ENCODE measurements around the gene SLC9B2.
A peak's percentile ranks its signal among the peaks of the same experiment; 100 is the strongest.

SLC9B2 gene

DNA sequence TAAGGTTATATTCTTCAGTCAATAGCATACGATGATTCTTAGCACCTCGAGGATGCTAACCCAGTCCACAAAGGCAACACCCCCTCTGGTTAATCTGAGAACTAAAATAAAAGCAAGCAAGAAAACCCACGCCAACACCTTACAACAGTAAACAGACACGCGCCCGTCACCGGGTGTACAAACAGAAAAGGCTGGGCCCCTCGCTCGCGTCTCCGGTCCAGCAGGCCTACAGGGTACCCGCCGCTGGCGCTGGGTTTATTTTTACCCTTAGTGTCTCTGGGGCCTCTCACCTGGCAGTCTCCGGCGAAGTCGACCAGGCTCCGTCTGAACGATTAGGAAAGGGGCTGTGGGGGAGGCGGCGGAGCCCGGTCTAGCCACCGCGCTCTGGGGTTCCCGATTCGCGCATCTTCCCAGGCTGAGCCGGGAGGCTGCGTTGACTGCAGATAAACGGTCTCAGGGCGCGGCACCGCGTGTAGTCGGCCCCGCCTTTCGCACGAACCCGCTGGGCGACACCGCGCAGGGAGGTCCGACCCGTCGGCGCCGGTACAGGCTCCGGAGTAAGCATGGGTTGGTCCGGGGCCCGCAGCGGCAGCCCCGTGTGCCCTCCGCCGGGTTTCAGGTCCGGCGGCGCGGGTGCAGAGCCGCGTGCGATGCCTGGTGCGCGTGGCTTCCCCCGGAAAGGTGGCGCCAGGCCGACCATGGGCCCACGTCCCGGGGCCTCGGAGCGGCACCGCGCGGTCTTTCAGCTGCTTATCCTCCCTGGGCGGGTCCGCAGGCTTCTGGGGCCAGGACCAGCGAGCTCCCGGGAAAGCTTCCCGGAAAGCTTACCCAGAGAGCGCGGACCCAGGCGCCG is 441 bp downstream of the SLC9B2 start:
- FAIRE-seq (no peak), DNase-seq (ENCODE audit: low spot score) (no peak)

DNA sequence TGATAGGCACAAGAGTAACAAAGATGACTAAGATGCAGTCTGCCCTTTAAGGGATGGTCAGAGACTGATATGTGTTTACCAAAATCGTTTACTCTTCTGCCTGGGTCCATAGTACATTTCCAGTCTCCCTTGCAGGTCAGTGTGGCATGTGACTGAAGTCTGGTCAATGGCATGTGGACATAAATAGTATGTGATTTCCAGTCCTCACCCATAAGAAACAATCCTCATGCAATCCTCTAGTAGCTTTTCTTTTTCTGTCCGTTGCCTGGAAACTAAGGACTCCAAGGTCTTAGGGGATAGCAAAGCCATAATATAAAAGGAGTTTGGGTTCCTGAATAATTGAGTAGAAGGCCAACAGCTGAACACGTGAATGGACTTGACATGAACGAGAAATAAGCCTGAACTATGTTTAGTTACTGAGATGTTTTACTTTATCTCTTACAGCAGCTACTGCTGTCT is 1.1 kb downstream of the SLC9B2 start:
- DNase-seq (ENCODE audit: low spot score) = no peak
- no peak for FAIRE-seq

DNA sequence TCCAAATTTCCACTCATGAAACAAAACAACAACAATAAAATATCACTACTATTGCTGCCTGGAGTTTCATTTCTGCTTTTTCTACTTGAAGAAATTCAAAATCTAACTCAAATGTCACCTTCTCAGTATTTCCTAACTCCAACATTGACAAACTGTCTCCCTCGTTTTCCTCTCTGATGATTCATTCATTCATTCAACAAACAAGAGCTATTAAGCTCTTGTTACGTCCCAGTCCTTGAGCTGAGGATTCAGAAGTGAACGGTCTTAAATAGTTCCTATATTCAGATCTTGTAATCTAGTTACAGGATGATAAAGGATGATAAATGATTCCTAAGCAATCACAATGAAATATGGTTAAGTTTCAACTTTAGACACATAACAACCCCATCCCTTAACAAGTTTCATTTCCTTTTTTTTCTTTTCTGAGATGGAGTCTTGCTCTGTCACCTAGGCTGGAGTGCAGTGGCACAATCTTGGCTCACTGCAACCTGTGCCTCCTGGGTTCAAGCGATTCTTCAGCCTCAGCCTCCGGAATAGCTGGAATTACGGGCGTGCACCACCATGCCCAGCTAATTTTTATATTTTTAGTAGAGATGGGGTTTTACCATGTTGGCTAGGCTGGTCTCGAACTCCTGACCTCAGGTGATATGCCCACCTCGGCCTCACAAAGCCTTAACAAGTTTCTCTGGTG is 1.7 kb downstream of the SLC9B2 start:
- FAIRE-seq (no peak), DNase-seq (ENCODE audit: low spot score) (no peak)

DNA sequence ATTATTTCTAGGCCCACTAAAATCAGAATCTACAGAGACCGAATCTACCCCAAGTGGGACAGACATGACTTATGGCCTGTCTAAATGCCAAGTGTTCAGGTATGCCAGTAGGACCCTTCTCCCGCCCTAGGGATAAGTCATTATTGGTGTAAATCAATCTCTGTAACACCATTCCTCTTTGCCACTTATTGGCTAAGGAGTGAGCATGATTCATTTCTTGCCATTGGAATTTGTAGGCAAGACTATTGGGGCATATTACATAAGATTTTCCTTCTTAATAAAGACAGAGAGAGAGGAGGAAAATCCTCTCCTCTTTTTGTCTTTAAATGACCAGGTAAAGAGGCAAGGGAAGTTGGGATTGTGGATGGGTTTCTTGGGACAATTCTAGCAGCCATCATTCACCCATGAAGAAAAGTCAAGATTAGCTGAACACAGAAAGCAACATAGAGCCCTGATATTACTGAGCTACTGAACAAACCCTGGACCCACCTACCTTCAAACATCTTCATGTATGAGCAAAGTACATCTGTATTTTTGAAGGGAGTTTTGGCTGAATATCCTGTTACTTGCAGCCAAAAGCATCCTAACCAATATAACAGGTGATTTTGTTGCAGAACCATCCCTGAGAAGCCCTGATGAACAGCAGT is 2.6 kb downstream of the SLC9B2 start:
- no peak for FAIRE-seq
- no peak for DNase-seq (ENCODE audit: low spot score)

DNA sequence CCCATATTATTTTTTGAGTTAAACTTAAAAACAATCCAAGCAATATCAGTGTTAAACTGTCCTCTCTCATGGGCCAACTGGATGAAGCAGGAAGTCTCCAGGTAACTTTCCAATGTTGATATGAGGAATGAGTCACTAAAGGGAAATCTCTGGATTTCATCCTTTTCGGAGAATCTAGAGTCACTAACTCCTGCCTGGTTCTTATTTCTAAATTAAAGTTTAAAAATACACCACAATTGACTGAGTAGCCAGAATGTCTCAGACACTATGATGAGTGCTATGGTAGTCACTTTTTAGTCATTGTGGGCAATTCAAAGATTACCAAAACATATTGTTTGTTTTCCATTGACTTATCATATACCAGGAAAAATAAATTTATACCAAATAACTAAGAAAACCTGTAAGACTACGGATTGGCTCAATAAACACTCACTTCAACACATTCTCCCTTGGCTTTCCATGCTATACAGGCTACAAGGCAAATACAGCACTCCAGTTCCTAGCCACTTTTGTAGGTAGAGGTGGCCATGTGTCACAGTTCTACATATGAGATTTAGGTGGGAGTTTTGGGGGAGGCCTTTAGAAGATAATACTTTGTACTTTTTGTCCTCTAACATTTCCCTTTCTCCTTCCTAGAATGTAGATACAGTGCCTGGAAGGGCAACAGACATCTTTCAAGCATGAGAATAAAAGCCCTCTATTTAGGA is 8.6 kb downstream of the SLC9B2 start:
- no peak for FAIRE-seq
- DNase-seq (ENCODE audit: low spot score) = peak; percentile 13

DNA sequence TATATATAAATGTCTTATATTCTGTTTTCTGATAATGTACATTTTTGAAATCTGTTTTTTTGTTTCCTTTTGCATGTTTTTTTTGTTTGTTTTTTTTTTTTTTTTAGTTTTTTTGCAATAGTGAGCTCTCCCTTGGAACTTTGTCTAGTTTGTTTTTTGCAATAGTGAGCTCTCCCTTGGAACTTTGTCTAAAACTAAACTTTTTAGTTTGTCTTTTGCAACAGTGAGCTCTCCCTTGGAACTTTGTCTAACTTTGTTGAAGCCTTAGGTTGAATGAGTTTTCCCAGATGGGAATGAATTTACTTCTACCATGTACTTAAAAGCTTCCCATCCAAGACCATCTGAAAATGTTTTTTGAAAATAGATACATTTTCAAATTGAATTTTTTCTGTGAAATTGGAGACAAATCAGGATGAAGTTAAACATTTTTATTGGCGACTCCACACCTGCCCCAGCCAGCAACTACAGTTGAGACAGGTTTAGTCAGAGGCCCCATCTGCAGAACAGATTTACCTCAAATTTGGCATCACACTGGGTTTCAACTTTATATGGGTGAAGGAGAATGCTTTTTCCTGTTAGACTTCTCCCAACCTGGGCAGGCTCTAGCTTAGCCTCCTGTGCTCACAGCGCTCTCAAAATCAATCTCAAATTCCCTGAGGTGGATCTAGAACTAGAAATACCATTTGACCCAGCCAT is 16.0 kb downstream of the SLC9B2 start:
- no peak for DNase-seq (ENCODE audit: low spot score)
- no peak for FAIRE-seq

DNA sequence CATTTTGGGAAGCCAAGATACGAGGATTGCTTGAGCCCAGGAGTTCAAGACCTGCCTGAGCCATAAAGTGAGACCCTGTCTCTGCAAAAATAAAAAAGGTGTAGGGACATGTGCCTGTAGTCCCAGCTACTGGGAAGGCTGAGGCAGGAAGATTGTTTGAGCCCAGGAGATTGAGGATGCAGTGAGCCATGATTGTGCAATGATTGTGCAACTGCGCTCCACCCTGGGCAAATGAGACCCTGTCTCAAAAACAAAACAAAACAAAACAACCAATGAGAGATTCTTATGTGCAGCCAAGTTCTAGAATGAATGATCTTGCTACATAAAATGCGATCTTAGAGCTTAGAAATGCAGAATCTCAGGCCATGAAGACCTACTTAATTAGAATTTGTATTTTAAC is 22.5 kb downstream of the SLC9B2 start:
- DNase-seq (ENCODE audit: low spot score) (no peak), FAIRE-seq (no peak)

DNA sequence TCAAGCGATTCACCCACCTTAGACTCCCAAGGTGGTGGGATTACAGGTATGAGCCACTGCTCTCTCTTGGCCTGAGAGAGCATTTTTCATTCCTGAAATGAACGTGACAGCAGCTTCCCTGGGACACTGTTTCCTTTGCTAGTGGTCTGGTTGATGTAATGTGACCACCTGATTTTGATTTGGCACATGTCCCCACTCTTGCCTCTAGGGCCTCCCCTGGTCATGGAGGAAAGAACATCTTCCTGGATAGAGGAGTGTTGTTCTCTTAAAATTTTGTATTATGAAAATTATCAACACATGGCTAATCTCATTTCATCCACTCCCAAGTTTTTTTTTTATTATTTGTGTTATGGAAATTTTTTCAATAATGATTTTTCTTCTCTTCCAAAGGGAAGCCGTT is 23.8 kb downstream of the SLC9B2 start:
- DNase-seq (ENCODE audit: low spot score) = no peak
- no peak for FAIRE-seq

DNA sequence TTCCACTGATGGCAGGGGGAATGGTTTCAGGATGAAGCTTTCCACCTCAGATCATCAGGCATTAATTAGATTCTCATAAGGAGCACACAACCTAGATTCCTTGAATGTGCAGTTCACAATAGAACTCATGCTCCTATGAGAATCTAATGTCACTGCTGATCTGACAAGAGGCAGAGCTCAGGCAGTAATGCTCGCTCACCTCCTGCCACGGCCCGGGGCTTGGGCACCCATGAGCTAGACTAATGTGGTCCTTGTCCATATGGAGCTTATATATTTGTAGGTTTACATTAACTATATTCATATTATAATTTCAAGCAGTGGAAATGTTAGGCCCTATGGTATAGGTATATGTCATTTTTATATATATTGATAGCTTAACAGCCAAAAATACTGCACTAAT is 24.4 kb downstream of the SLC9B2 start:
- no peak for DNase-seq (ENCODE audit: low spot score)
- FAIRE-seq = no peak

DNA sequence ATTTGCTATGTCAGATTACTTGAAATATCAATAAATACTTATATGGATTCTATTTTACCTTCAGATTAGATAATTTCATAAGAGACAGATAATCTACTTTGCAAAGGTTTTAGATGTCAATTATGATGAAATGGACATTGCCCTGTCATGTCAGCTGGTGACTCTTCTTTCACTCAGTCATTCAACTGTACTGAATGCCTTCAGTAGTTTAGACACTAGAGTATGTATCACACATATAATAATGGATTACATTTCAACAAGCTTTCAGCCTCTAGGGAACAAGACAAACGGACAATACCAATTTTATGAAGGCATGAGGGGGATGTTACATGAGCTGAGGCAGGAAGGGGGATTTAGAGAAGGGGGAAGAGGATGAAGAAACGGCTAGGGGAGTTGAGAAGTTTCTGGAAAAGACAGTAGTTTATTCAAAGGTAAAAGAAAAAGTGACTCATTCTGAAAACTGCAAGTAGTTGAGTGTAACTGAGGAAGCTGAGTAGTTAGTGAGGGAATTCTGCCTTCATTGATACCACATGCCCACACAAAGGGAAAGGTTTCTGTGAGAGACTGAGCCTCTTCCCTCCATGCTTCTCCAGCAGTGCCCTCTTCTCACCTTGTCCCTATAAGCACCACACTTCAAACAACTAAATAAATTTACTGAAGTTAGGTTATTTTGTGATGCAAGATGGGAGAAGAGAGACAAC is 25.7 kb downstream of the SLC9B2 start:
- DNase-seq (ENCODE audit: low spot score) (no peak), FAIRE-seq (no peak)

DNA sequence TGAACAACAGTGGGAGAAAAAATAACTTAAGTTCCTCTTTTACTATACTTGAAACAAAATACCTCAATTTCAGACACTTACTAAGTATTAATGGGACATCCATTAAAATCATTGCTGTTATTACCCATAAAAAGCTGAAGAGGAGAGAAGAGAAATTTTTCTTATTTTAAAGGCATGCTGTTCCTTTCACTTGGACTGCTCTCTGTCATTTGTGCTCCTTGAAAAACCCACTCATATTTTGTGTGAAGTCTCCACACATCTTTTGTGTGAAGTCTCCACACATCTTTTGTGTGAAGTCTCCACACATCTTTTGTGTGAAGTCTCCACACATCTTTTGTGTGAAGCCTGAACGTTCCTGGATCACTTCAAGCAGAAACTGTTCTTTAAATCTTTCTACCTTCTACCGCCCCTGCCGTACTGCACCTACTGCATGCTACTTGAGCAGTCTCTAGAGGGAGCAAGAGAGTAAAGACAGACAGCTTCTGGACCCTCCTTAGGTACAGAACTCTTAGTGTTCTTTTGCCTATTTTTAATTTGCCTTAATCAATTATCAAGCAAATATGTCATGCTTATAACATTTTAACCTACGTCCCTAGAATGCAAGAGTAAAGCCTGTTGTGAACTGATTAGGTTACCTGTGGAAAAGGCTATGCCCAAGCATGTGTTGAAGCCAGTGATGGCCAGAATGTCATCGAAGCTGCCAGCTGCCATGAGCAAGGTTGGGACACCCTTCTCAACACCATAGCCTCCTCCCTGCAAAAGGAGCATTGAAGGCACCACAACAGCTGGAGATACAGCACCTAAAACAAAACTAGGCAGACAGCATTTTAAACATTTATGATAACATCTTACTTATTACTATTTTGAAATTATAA is 29.9 kb downstream of the SLC9B2 start:
- no peak for FAIRE-seq
- DNase-seq (ENCODE audit: low spot score) = peak; percentile 28

DNA sequence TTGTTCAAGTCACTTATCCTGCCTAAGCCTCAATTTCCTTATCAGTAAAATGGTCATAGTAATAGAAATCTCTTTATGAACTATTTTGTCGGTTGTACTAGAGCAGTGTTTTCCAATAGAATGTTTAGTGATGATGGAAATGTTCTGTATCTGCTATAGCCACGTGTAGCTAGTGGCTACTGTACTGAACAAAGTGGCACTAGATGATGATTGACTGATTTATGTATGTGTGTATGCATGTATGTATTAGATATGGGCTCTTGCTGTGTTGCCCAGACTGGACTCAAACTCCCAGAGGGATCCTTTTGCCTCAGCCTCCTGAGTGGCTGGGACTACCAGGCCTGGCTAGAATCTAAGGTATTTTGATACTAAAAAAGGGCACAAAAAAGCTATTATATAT is 32.4 kb downstream of the SLC9B2 start:
- no peak for FAIRE-seq
- no peak for DNase-seq (ENCODE audit: low spot score)

DNA sequence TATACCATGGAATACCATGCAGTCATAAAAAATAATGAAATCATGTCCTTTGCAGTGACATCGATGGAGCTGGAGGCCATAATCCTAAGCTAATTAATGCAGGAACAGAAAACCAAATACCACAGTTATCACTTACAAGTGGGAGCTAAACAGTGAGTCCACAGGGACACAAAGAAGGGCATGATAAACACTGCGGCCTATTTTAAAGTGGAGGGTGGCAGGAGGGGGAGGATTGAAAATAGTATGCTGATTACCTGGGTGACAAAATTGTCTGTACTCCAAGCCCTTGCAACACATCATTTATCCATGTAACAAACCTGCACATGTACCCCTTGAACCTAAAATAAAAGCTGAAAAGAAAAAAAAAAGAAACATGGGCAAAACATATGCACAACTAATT is 40.4 kb downstream of the SLC9B2 start:
- FAIRE-seq = no peak
- DNase-seq (ENCODE audit: low spot score) = no peak

DNA sequence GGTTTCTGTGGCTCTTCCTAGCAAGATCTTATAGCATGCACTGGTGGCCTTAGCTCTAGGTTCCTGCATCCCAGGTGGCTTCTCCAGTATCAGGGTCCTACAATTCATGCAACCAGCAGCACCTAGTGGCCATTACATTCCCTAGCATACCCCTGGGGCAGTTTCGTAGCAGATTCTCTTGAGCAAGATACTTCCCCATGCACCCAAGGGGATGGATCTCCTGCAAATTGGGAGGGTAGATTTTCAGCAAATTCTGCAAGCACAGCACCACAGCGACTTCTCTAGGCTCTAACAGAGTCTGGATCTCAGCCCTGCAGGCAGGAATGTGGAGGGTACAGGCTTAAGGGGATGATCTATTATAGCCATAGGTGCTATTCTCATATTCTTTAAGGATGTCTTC is 44.0 kb downstream of the SLC9B2 start:
- DNase-seq (ENCODE audit: low spot score) = peak; percentile 42
- no peak for FAIRE-seq

DNA sequence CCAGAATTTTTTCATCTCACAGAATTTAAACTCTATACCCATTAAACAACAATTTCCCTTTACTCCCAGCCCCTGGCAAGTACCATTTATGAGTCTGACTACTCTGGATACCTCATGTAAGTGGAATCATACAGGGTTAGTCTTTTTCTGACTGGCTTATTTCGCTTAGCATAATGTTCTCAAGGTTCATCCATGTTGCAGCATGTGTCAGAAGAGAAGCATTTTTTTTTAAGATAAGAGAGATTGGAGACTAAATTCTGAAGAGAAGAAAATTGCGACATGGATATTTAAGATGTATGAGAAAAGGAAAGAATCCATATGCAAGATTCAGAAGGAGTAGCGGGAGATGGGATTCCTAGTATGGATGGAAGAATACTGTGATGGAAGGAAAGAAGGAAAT is 45.8 kb downstream of the SLC9B2 start:
- no peak for DNase-seq (ENCODE audit: low spot score)
- no peak for FAIRE-seq

DNA sequence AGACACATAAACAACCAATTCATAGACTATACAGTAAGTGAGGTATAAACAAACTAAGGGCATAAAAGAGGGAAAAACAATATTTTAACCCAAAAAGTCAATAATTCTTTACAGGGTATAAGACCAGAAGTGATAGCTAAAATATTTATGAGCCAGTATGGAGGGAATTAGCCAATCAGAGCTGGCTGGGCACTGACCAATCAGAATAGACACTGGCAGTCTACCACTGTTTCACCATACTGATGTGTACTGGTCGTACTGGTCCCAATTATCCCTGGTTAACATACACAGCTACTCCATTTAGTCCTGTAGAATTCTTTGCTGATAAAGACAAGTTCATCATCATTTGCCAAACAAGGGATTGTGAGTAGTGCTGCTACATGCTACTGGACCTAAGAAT is 47.3 kb downstream of the SLC9B2 start:
- no peak for DNase-seq (ENCODE audit: low spot score)

DNA sequence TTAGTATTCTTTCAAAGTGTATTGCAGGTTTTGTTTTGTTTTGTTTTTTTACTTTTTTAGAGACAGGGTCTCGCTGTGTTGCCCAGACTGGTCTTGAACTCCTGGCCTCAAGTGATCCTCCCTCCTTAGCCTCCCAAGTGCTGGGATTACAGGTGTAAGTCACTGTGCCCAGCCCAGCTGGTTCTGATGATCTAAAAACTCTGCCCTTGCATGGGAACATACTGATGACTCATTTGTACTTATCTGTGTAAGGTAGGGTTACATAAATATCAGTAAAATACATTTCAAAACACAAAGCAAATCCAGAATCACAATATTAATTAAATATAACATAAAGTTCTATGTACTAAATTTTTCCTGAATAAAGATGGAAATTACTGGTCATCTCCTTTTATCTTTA is 49.7 kb downstream of the SLC9B2 start:
- FAIRE-seq (no peak), DNase-seq (ENCODE audit: low spot score) (no peak)

More for the DNA sequence above, 47.3 kb downstream of the SLC9B2 start:
- no peak for FAIRE-seq

DNA sequence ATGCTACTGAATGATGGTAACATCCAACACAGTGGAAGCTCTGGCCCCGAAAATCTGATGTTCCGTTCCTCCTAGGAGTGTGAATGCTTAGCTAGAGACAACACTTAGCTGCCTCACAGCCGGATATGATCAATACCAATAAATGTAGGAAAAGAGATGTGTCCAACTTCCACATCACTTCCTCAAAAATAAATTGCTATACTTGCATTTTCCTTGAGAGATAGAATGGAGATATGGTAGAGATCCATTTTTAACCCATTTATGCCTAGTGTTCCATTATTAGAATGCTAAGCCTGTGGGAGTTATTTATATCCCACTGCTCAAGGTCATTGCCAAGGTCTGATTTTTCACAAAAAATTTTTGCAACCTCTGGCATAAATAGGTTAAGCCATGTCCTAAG is 51.6 kb downstream of the SLC9B2 start:
- no peak for DNase-seq (ENCODE audit: low spot score)
- FAIRE-seq = no peak

DNA sequence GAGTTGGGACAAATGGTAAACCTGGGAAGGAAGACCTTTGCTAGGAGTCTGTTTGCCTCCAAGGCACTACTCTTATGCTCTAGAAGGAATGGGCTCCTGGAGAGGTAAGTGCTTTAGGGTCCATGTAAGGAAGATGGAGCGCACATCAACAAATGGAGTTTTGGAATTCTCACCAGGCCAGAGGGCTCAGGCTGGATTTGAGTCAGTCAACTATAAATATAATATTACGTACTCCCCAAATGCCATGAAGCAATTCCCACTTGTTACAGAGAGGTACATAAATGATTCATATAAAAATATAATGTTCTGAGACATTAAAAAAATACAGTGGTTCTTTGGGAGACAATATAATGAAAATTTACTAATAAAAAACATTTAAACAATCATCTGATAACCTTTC is 55.4 kb downstream of the SLC9B2 start:
- FAIRE-seq (no peak), DNase-seq (ENCODE audit: low spot score) (no peak)

All from RCC 7860 (cell line).